ENCODE results near the gene KCNH3. TPM values are rescaled to one million over a fixed set of nuclear protein-coding genes. Genes with fewer than 3 reads are reported as not detected.
"Not testable (repeated sequence)": the region's sequence is repeated elsewhere in the genome, so short reads cannot be mapped to it uniquely, and the experiment has no call there.

The KCNH3 gene
- total RNA-seq, 1 donor from 2014 or later: 4.3 TPM

DNA sequence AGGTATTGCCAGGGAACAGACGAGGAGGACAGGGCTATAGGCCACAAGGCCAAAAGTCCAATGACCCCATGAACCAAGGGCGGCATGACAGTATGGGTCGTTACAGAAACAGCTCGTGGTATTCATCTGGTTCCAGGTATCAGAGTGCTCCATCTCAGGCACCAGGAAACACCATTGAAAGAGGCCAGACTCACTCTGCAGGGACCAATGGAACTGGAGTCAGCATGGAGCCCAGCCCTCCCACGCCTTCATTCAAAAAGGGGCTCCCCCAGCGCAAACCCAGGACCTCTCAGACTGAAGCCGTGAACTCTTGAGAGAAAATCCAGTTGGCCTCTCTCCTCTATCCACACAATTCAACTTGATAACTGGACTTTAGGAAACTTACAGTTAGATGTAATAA is 12.9 kb upstream of the KCNH3 start:
- DNase-seq (ENCODE audit: low read depth): no peak

DNA sequence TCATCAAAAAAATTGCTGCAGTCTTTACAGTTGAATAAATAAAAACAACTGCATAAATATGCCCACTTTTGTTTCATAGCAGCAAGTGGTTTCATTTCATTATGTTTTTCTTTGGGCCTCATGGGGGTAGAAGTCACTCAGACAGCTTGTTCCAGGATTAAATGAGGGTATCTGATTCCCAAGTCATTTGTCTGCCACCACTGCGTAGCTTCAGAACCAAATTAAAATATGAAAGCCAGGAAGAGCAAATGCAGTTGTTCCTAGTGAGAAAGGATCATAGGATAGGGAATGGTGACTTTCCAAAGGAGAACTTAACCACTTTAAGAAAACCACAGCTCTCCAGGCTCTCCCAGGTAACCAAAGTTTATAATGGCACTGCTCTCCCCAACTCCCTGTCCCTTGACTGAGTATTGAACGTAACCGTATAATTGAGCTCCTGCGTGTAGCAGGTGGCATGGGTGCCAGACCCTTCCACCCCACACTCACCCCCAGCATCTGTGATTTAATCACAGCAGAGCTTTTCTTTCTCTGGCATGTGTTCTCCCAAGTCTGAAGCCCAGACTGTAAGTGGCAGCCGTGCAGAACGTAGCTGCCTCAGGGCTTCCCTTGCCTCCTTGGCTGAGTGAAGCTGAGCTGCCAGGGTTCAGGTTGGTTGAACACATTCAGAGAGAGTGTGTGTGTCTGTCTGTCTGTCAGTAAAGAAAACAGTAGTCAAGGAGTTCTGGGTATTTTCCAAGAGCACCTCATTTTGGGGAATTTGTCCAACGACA is 11.3 kb upstream of the KCNH3 start:
- DNase-seq (ENCODE audit: low read depth): peak; percentile 85

GRCh38 chr12:49529414-49529813 is 9.4 kb upstream of the KCNH3 start:
- DNase-seq (ENCODE audit: low read depth): no peak

DNA sequence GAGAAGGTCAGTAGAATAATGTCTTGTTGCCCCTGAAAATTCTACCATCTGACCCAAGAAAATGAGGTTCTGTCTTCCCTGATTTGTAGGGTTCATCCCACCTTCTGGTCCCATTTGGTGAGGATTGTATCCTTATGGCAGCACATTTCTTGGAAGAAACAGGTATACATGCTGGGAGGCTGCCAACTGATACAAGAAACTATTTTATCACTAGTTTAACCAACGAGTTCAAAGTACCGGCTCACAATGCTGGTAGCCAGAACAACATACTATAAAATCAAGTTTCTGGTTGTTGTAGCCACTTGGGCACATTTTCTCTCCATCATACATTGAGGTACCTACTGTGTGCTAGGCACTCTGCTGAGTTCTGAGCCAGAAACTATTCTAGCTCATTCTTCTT is 7.1 kb upstream of the KCNH3 start:
- DNase-seq (ENCODE audit: low read depth): no peak

DNA sequence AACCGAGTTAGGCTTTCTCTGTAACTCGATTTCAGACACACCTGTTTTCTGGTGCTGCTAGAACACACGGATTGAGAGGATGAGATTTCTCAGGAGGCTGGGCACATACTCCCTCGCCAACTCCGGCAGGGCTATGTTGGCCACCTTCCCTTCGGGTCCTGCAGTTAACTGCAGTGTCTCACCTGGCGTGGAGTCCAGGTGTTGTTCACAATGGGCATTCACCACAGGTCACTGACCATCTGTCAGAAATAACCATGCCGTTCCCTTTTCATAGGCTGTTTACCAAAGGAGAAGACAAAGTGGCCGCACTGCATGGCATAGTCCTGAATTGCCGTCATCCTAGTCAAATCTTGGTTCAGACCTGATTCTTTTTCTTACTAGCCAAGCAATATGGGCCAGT is 5.5 kb upstream of the KCNH3 start:
- no peak for DNase-seq (ENCODE audit: low read depth)

DNA sequence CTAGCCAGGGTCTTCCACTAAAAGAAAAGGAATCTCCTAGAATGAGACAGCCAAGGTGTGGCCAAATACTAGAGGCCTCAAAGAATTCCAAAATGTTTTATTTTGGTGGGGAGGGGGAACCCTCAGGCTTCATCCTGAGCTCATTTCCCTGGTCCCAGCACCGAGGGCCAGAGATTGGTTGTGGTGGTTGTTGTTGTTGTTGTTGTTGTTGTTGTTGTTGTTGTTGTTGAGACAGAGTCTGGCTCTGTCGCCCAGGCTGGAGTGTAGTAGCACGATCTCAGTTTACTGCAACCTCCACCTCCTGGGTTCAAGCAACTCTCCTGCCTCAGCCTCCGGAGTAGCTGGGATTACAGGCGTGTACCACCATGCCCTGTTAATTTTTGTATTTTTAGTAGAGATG is 4.7 kb upstream of the KCNH3 start:
- not testable (repeated sequence) for DNase-seq (ENCODE audit: low read depth)

DNA sequence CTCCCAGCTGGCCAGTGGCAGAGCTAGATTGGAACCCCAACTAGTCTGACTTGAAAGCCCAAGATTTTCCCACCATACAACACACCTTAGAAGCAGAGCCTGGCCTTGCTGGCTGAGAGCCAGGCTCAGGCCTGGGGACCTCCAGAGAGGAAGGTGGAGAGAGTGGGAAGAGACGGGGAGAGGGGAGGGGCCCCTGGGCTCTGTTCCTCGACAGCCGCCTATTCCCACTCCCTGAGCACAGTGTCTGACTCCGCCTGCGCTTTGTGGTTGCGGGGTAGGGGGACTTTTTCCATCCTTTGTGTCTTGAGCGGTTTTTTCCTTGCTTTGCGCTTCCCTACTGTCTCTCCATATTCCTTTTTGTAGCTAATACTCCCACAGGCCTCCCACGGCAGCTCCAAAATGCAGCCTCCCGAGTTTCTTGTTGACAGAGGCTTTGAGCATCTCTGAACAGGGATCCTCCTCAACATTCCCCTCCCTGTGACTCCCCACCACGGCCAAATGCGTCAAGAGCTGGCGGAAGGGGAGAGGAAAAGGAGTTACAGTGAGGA is 4.0 kb upstream of the KCNH3 start:
- no peak for DNase-seq (ENCODE audit: low read depth)

GRCh38 chr12:49535921-49536525 is 2.8 kb upstream of the KCNH3 start:
- peak; percentile 13 for DNase-seq (ENCODE audit: low read depth)

DNA sequence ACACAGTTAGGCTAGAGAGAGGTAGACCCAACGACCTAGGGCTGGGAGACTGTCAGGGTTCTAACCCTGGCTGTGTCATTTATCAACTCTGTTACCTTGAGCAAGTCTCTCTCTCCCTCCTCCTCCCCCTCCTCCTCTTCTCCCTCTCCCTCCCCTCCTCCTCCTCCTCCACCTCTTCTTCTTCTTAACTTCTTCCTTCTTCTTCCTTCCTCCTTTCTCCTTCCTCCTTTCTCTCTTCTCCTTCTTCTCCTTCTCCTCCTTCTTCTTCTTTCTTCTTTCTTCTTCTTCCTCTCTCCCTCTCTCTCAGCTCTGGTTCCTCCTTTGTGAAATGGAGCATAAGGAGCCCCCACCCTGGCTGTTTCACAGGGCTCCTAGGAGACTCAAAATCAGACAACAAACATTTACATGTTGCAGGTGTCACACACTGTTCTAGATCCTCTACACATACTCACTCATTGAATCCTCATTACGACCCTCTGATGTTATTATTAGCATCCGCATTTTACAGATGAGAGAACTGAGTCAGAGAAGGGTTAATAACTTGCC is 2.2 kb upstream of the KCNH3 start:
- DNase-seq (ENCODE audit: low read depth): no peak

GRCh38 chr12:49537231-49537751 is 1.5 kb upstream of the KCNH3 start:
- no peak for DNase-seq (ENCODE audit: low read depth)

DNA sequence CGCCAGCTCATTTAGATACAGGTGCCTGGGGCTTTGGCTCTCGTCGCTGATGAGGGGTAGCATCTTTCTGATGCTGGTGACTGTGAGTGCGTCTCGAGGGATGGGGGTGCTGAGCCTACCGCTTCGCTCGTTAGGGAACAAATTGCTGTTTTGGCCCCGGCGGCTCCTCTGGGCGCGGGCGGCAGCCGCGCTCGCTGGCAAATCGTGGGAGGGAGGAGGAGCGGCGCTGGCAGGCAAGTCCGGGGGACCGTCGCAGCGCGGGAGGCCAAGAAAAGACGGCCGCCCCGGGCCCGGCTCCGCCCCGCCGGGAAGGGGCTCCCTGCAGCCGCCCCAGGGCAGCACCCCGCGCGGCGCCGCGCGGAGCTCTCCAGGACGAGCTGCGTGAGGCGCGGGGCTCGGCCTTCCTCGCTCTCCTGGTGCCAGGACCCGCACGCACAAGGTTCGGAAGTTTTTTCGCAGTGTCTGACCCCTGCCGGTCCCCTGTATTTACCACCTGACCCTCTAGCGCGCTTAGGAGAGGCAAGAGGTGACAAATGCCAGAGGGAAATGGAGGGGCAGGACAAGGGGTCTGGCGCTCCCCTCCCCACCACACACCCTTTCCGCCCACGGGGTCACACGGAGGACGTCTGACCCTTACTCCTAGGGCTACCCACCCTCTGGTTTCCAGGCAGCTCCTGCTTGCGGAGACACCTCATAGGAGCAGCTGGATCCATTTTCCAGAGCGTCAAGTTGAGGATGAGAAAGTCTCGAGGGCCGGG is 899 bp upstream of the KCNH3 start:
- DNase-seq (ENCODE audit: low read depth): no peak

GRCh38 chr12:49539406-49540228 is 787 bp downstream of the KCNH3 start:
- no peak for DNase-seq (ENCODE audit: low read depth)

DNA sequence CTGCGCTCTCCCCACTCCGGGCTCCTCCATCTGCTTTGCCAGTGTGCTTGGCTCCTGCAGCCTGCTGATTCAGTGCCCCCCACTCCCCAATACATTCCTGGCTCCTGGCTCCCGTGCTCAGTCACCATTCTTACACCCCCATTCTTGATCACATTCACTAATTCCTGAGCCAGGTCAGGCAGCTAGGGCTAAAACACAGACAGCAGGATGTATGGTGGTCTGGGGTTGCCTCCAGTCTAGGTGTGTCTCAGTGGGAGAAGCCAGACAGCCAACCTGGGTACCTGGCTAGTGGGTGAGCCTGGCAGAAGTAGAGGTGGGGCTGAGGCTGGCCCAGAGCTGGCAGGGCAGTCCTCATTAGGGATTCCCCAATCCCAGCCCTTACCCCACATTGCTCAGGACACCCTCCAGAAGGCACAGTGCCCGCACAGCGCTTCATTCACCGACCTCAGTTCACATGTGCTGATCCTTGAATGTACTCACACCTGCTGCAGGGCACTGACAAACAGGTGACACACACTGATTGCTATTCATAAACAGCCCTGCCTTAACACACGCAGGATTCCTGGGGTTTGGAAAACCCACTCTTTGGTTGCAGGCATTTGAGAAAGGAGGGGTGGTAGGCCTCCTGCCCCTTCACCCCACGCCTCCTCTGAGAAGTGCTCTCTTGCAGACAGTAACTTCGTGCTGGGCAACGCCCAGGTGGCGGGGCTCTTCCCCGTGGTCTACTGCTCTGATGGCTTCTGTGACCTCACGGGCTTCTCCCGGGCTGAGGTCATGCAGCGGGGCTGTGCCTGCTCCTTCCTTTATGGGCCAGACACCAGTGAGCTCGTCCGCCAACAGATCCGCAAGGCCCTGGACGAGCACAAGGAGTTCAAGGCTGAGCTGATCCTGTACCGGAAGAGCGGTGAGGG is 1.7 kb downstream of the KCNH3 start:
- peak; percentile 51 for DNase-seq (ENCODE audit: low read depth)

GRCh38 chr12:49541140-49541861 is 2.5 kb downstream of the KCNH3 start:
- no peak for DNase-seq (ENCODE audit: low read depth)

GRCh38 chr12:49541911-49542505 is 3.2 kb downstream of the KCNH3 start:
- no peak for DNase-seq (ENCODE audit: low read depth)

DNA sequence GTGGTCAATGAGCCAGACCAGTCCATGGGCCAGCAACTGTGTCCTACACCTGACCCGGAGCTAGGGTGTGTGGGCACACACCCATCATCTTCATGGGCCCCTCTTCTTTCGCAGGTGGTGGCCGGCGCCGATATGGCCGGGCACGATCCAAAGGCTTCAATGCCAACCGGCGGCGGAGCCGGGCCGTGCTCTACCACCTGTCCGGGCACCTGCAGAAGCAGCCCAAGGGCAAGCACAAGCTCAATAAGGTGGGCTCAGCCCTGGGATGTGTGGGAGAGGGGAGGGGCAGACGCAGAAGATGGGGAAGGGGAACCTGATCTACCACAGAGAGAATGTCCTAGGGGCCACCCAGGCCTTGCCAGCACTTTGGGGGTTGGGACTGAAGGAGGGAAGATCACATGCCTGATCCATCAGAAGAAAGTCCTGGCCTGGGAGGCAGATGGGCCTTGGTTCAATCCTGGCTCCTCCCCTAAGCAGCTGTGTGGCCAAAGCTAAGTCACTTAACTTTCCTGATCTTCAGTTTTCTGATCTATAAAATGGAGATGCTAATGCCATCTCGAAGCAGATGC is 3.8 kb downstream of the KCNH3 start:
- DNase-seq (ENCODE audit: low read depth): no peak

DNA sequence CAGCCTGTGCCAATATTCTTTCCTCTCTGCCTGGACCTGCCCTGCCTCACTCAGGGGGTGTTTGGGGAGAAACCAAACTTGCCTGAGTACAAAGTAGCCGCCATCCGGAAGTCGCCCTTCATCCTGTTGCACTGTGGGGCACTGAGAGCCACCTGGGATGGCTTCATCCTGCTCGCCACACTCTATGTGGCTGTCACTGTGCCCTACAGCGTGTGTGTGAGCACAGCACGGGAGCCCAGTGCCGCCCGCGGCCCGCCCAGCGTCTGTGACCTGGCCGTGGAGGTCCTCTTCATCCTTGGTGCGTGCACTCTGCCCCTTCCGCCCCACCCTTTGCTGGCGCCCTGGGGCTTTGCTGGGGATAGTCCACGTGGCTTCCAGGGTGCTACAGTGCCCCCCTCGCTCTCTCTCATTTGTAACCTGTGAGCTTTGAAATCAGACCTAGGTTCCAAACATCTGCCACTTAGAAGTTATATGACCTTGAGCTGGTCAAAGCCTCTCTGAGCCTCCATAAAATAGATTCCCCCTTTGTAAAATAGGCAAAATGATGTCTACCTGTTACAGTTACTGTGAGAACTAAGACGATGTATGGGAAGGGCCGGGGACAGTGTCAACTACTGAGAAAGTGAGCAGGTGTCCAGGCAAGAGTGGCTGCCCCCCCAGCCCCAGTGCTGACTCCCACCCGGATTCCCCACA is 4.5 kb downstream of the KCNH3 start:
- no peak for DNase-seq (ENCODE audit: low read depth)
